Measurements from ENCODE around the gene PDE10A.

DNA sequence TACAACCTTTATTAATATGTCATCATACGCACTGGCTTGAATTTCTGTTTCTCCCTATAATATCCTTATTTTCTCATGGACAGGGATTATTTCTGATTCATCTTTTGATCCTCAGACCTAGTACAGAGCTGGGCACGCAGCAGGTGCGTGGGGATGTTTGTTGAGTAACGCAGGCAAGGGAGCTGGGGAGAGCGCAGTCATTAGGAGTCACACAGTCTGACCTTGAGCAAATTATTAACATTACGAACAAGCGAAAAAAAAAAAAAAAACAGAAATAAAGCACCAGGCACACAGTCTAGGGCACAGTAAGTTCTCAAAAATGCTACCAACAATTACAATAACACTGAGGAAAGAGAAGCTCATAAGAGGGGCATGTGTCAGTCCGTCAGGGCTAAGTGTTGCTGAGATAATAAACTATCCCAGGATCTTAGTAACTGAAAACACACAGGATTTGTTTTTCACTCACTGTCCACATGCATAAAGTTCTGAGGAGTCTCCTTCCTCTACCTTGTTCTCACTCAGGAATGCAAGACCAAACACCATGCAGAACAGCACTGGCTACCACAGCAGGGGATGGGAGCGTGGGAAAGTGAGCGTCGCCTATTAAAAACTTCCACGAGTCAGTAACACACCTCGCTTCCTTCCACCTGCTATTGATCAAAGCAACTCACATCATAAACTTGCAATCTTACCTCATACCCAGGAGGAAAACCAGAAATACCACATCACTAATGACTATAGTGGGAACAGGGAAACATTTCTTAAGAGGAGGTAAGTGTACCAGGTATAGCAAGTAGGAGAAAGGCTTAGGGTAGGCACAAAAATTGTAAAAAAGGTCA lies 56.9 kb downstream of the PDE10A start:
- TF ChIP-seq CTCF (IDR thresholded peaks at IDR 0.05; ENCODE audit: low read depth, low read length) (no peak), MYC (IDR thresholded peaks at IDR 0.05; ENCODE audit: low read depth, low read length) (no peak), POLR2A (IDR thresholded peaks at IDR 0.05; ENCODE audit: extremely low read depth, insufficient read length) (no peak), MAX (IDR thresholded peaks at IDR 0.05; ENCODE audit: low read depth, low read length) (no peak)

Measured in NB4 (cell line).